Kidney capillary endothelial cell (primary cell): ENCODE results near the gene MNAT1.
"Not testable (repeated sequence)": the region's sequence is repeated elsewhere in the genome, so short reads cannot be mapped to it uniquely, and the experiment has no call there.

Experiments
- DNase-seq: peaks from one replicate; pipeline ENCODE4 v3.0.0-alpha.2; 2018; ENCODE audit warnings: low spot score

The MNAT1 gene

GRCh38 chr14:60738843-60739508, 4.4 kb downstream of the MNAT1 start:
- no peak for DNase-seq

- DNase-seq, result no peak
These were observed 10.0 kb downstream of the MNAT1 start for GRCh38 chr14:60744566-60744965.

GRCh38 chr14:60753264-60754119, 18.9 kb downstream of the MNAT1 start:
- no peak for DNase-seq

GRCh38 chr14:60756847-60757246, 22.3 kb downstream of the MNAT1 start:
- DNase-seq, result no peak

GRCh38 chr14:60757567-60758002, 23.0 kb downstream of the MNAT1 start:
- peak; percentile 46 for DNase-seq

- DNase-seq, result no peak
These were observed 24.3 kb downstream of the MNAT1 start for GRCh38 chr14:60758885-60759284.

- no peak for DNase-seq
These were observed 25.6 kb downstream of the MNAT1 start for GRCh38 chr14:60760209-60760608.

GRCh38 chr14:60760644-60761364, 26.2 kb downstream of the MNAT1 start:
- no peak for DNase-seq

- DNase-seq, result no peak
These were observed 34.0 kb downstream of the MNAT1 start for GRCh38 chr14:60768602-60769001.

- DNase-seq, result no peak
These were observed 36.6 kb downstream of the MNAT1 start for GRCh38 chr14:60771117-60771516.

GRCh38 chr14:60773558-60773957, 39.0 kb downstream of the MNAT1 start:
- DNase-seq, result no peak

GRCh38 chr14:60775296-60775695, 40.7 kb downstream of the MNAT1 start:
- DNase-seq, result peak; percentile 16

- peak; percentile 33 for DNase-seq
These were observed 43.5 kb downstream of the MNAT1 start for GRCh38 chr14:60777856-60778578.

- not testable (repeated sequence) for DNase-seq
These were observed 45.4 kb downstream of the MNAT1 start for GRCh38 chr14:60779745-60780514.

GRCh38 chr14:60780558-60780957, 46.0 kb downstream of the MNAT1 start:
- DNase-seq, result not testable (repeated sequence)

GRCh38 chr14:60786905-60787304, 52.3 kb downstream of the MNAT1 start:
- DNase-seq, result no peak

- DNase-seq, result no peak
These were observed 55.1 kb downstream of the MNAT1 start for GRCh38 chr14:60789656-60790055.

- DNase-seq, result no peak
These were observed 56.3 kb downstream of the MNAT1 start for GRCh38 chr14:60790850-60791249.

- no peak for DNase-seq
These were observed 61.9 kb downstream of the MNAT1 start for GRCh38 chr14:60796434-60796833.

- DNase-seq, result no peak
These were observed 65.8 kb downstream of the MNAT1 start for GRCh38 chr14:60800409-60800808.

GRCh38 chr14:60803871-60804270, 69.3 kb downstream of the MNAT1 start:
- DNase-seq, result no peak
